Right lobe of liver (tissue), 4 donors: ENCODE data around the gene SLCO3A1.

Experiments used
- POLR2A ChIP-seq: fragments of 450-650 bp; IDR thresholded peaks from one replicate; pipeline ENCODE4 v1.6.1; 2017; ENCODE audit warnings: antibody characterized with exemption, mild to moderate bottlenecking
- TF ChIP-seq, protein P1 (sequence below), 4 donors: fragments of 200-600 bp in 3 of 4; fragments of 450-650 bp in 1 of 4; IDR thresholded peaks; one replicate each; pipeline versions ENCODE4 v1.5.1 to v1.8.0; 2016 to 2022; ENCODE audit warnings: antibody characterized with exemption in 4 of 4, mild to moderate bottlenecking in 2 of 4
- donor health status: DM: no; HTN: no; CAD: no.
- donor health status: DM: no; HTN: no; CAD: no.
- donor health status: DM: no; HTN: yes; CAD: no.

DNA sequence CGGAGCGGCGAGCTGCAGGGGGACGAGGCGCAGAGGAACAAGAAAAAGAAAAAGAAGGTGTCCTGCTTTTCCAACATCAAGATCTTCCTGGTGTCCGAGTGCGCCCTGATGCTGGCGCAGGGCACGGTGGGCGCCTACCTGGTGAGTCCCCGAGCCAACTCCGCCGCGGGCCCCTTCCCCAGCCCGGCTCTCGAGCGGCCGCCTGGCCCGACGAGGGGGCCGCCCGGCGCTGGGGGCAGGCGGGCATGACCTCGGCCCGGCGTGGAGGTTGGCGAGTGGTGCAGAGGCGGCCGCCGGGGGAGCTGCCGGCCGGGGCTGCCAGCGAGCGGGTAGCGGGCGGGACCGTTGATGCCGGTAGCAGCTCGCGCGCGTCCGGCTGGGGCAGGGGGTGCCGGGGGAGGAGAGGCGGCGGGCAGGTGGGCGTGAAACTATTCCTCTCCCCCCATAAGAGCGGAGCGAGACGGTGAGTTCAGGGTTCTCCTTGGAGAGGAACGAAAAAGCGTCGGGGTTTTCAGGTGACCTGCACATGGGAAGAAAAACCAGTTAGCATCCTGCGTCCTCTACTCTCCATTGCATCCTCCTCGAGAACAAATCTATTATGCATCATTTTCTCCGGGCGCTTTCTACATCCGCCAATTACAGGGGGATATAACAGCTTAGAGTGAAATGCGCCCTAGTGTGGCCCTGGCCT lies 585 bp downstream of the SLCO3A1 start:
- TF ChIP-seq, protein P1, sequence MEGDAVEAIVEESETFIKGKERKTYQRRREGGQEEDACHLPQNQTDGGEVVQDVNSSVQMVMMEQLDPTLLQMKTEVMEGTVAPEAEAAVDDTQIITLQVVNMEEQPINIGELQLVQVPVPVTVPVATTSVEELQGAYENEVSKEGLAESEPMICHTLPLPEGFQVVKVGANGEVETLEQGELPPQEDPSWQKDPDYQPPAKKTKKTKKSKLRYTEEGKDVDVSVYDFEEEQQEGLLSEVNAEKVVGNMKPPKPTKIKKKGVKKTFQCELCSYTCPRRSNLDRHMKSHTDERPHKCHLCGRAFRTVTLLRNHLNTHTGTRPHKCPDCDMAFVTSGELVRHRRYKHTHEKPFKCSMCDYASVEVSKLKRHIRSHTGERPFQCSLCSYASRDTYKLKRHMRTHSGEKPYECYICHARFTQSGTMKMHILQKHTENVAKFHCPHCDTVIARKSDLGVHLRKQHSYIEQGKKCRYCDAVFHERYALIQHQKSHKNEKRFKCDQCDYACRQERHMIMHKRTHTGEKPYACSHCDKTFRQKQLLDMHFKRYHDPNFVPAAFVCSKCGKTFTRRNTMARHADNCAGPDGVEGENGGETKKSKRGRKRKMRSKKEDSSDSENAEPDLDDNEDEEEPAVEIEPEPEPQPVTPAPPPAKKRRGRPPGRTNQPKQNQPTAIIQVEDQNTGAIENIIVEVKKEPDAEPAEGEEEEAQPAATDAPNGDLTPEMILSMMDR (IDR thresholded peaks at IDR 0.05): peak in 1 of 4 donors; percentile 14
- no peak for TF ChIP-seq POLR2A
